H1 (cell line): ENCODE data around the gene SPATS1. TPM values are rescaled to one million over a fixed set of nuclear protein-coding genes. Genes with fewer than 3 reads are reported as not detected.

Experiments used
- CTCF ChIA-PET: fragments of 300-600 bp; sonication (Branson Sonifier 250); formaldehyde crosslinking; loops from one replicate; lab custom pipeline; 2021; ENCODE audit not compliant: partially characterized antibody; lab: Charles Lee
- POLR2A ChIA-PET: fragments of 300-600 bp; sonication (Branson Sonifier 250); formaldehyde crosslinking; loops from one replicate; lab custom pipeline; 2021; ENCODE audit warnings: inconsistent platforms; ENCODE audit not compliant: partially characterized antibody; lab: Charles Lee
- DNase-seq, 2 experiments: peaks; one replicate each; pipeline versions ENCODE4 v3.0.0 to v3.0.0-alpha.2; 2010 to 2022; ENCODE audit warnings: low spot score in 2 of 2, low read depth in 1 of 2, mixed read lengths in 1 of 2
- FAIRE-seq: peaks from 2 replicates; lab custom pipeline; 2011; peaks lifted over from hg19 to GRCh38; lab: Jason Lieb, UNC
- H2AFZ ChIP-seq: 2 replicates; pipeline ENCODE4 v1.8.1; 2012; ENCODE audit warnings: low read length, inconsistent platforms
- H2AK5ac ChIP-seq: 2 replicates; pipeline ENCODE4 v1.6.1; 2013; ENCODE audit warnings: low read depth, low read length
- H2BK120ac ChIP-seq: replicated peaks from 2 replicates; pipeline ENCODE3; 2013; ENCODE audit warnings: low read depth, low read length, inconsistent platforms
- H2BK12ac ChIP-seq: 2 replicates; pipeline ENCODE4 v1.6.1; 2013; ENCODE audit warnings: low read depth, low read length
- H2BK15ac ChIP-seq: 2 replicates; pipeline ENCODE4 v1.6.1; 2013; ENCODE audit warnings: low read length
- H2BK20ac ChIP-seq: 2 replicates; pipeline ENCODE4 v1.6.1; 2013; ENCODE audit warnings: low read length
- H2BK5ac ChIP-seq: 2 replicates; pipeline ENCODE4 v1.6.1; 2013; ENCODE audit warnings: low read depth, low read length
- H3K14ac ChIP-seq: 2 replicates; pipeline ENCODE4 v1.6.1; 2013; ENCODE audit warnings: inconsistent platforms; ENCODE audit not compliant: insufficient read length
- H3K18ac ChIP-seq: 2 replicates; pipeline ENCODE4 v1.6.1; 2013; ENCODE audit warnings: low read length; ENCODE audit errors: extremely low read depth
- H3K23ac ChIP-seq: 2 replicates; pipeline ENCODE4 v1.6.1; 2013; ENCODE audit warnings: inconsistent platforms; ENCODE audit not compliant: insufficient read length
- H3K23me2 ChIP-seq: 2 replicates; pipeline ENCODE4 v1.6.1; 2013; ENCODE audit warnings: low read depth, low read length
- H3K27ac ChIP-seq: 2 replicates; pipeline ENCODE4 v1.6.1; 2011; ENCODE audit warnings: low read depth, low read length, inconsistent platforms
- H3K27me3 ChIP-seq, 4 experiments: replicated peaks in 1 of 4; 1 replicate in 1 of 4; 2 replicates in 3 of 4; pipeline versions ENCODE4 v1.6.1 to v1.8.1; 2011 to 2013; ENCODE audit warnings: low read length in 3 of 4, mild to moderate bottlenecking in 3 of 4, inconsistent platforms in 2 of 4, mixed read lengths in 2 of 4, moderate library complexity in 1 of 4; ENCODE audit not compliant: control insufficient read depth in 3 of 4, insufficient read depth in 3 of 4; ENCODE audit errors: extremely low read depth in 1 of 4
- H3K36me3 ChIP-seq, 4 experiments: 2 replicates each; pipeline versions ENCODE4 v1.6.1 to v1.8.1; 2011 to 2013; ENCODE audit warnings: mild to moderate bottlenecking in 4 of 4, low read length in 3 of 4, moderate library complexity in 2 of 4, control low read depth in 1 of 4, inconsistent platforms in 1 of 4; ENCODE audit not compliant: insufficient read depth in 4 of 4, control insufficient read depth in 2 of 4
- H3K4ac ChIP-seq: replicated peaks from 2 replicates; pipeline ENCODE3; 2013; ENCODE audit warnings: low read length, low read depth, mixed read lengths, inconsistent platforms; ENCODE audit not compliant: insufficient read length
- H3K4me1 ChIP-seq, 4 experiments: replicated peaks in 1 of 4; 1 replicate in 1 of 4; 2 replicates in 3 of 4; pipeline versions ENCODE4 v1.6.1 to v1.8.1; 2011 to 2013; ENCODE audit warnings: low read length in 3 of 4, inconsistent platforms in 2 of 4, mixed read lengths in 1 of 4; ENCODE audit not compliant: insufficient read depth in 4 of 4, control insufficient read depth in 3 of 4
- H3K4me2 ChIP-seq, 2 experiments: 2 replicates each; pipeline versions ENCODE4 v1.6.1 to v1.8.1; 2011 to 2013; ENCODE audit warnings: low read depth in 2 of 2, low read length in 2 of 2, control low read depth in 1 of 2, inconsistent platforms in 1 of 2, mild to moderate bottlenecking in 1 of 2; ENCODE audit not compliant: insufficient read depth in 1 of 2
- H3K4me3 ChIP-seq, 4 experiments: fragments of 200-600, 300-600 bp in 1 of 4; sonication (generic), shearing (Covaris generic), sonication (Bioruptor Twin) in 1 of 4; 2 replicates each; pipeline versions ENCODE4 v1.5.1 to v1.8.1; 2011 to 2016; ENCODE audit warnings: low read length in 4 of 4, low read depth in 3 of 4, control low read depth in 2 of 4, inconsistent platforms in 2 of 4, mild to moderate bottlenecking in 2 of 4, mixed read lengths in 1 of 4, moderate library complexity in 1 of 4; ENCODE audit not compliant: insufficient read depth in 2 of 4; ENCODE audit errors: extremely low read depth in 1 of 4
- H3K56ac ChIP-seq: replicated peaks from 2 replicates; pipeline ENCODE3; 2013; ENCODE audit warnings: low read depth, mild to moderate bottlenecking, mixed read lengths, low read length, inconsistent platforms; ENCODE audit not compliant: insufficient read length
- H3K79me1 ChIP-seq: 2 replicates; pipeline ENCODE4 v1.6.1; 2013; ENCODE audit warnings: low read depth, low read length, control low read depth
- H3K79me2 ChIP-seq, 2 experiments: 2 replicates each; pipeline versions ENCODE4 v1.6.1 to v1.8.1; 2012 to 2013; ENCODE audit warnings: low read length in 2 of 2, mild to moderate bottlenecking in 2 of 2, inconsistent platforms in 1 of 2; ENCODE audit not compliant: insufficient read depth in 2 of 2, control insufficient read depth in 1 of 2
- H3K9ac ChIP-seq, 4 experiments: replicated peaks in 1 of 4; 1 replicate in 1 of 4; 2 replicates in 3 of 4; pipeline versions ENCODE4 v1.6.1 to v1.8.1; 2011 to 2013; ENCODE audit warnings: low read depth in 3 of 4, low read length in 3 of 4, control low read depth in 2 of 4, mild to moderate bottlenecking in 2 of 4, moderate library complexity in 2 of 4, inconsistent platforms in 1 of 4; ENCODE audit errors: extremely low read depth in 1 of 4
- H3K9me3 ChIP-seq, 2 experiments: 2 replicates each; pipeline versions ENCODE4 v1.6.1 to v1.8.1; 2012 to 2013; ENCODE audit warnings: mild to moderate bottlenecking in 2 of 2, moderate library complexity in 2 of 2, control low read depth in 1 of 2, inconsistent platforms in 1 of 2, low read depth in 1 of 2, low read length in 1 of 2, mixed read lengths in 1 of 2; ENCODE audit not compliant: insufficient read depth in 2 of 2
- H4K20me1 ChIP-seq, 2 experiments: replicated peaks in 1 of 2; 2 replicates each; pipeline versions ENCODE3 to v1.8.1; 2011 to 2013; ENCODE audit warnings: inconsistent platforms in 2 of 2, low read length in 2 of 2, mild to moderate bottlenecking in 1 of 2; ENCODE audit not compliant: insufficient read depth in 2 of 2, control insufficient read depth in 1 of 2
- H4K5ac ChIP-seq: 2 replicates; pipeline ENCODE4 v1.6.1; 2013; ENCODE audit warnings: low read length, low read depth, mixed read lengths, inconsistent platforms; ENCODE audit not compliant: insufficient read length
- H4K8ac ChIP-seq: 2 replicates; pipeline ENCODE4 v1.8.0; 2013; ENCODE audit warnings: mild to moderate bottlenecking, moderate library complexity, low read length, inconsistent platforms; ENCODE audit not compliant: insufficient read depth; ENCODE audit errors: extremely low read depth
- H4K91ac ChIP-seq: replicated peaks from 2 replicates; pipeline ENCODE3; 2013; ENCODE audit warnings: low read length, mixed read lengths, inconsistent platforms; ENCODE audit not compliant: insufficient read length
- ATF3 ChIP-seq: IDR thresholded peaks from 2 replicates; pipeline ENCODE4 v1.6.1; 2011; ENCODE audit warnings: low read depth, mild to moderate bottlenecking, low read length; ENCODE audit not compliant: insufficient read depth
- CEBPB ChIP-seq: IDR thresholded peaks from 2 replicates; pipeline ENCODE4 v1.6.1; 2012; ENCODE audit warnings: low read depth, low read length
- CTCF ChIP-seq, 3 experiments: IDR thresholded peaks; 1 replicate in 2 of 3; 2 replicates in 1 of 3; pipeline versions ENCODE4 v1.5.1 to v1.6.1; 2011; ENCODE audit warnings: low read length in 3 of 3, mild to moderate bottlenecking in 3 of 3, inconsistent platforms in 2 of 3, low read depth in 1 of 3, moderate library complexity in 1 of 3; ENCODE audit not compliant: insufficient read depth in 1 of 3; ENCODE audit errors: control extremely low read depth in 1 of 3
- NRF1 ChIP-seq: IDR thresholded peaks from 2 replicates; pipeline ENCODE4 v1.6.1; 2011; ENCODE audit warnings: mild to moderate bottlenecking, low read depth, low read length, improper control_type of control experiment
- PHF8 ChIP-seq: fragments of 200-600 bp; sonication (generic); conservative IDR thresholded peaks from 2 replicates; pipeline ENCODE4 v1.7.1; 2012; ENCODE audit warnings: low read depth, mild to moderate bottlenecking, inconsistent platforms, low read length, moderate library complexity
- POLR2A ChIP-seq, 2 experiments: IDR thresholded peaks; 1 replicate in 1 of 2; 2 replicates in 1 of 2; pipeline ENCODE4 v1.6.1; 2011; ENCODE audit warnings: low read depth in 2 of 2, low read length in 2 of 2, mild to moderate bottlenecking in 2 of 2; ENCODE audit errors: control extremely low read depth in 1 of 2
- POU5F1 ChIP-seq: IDR thresholded peaks from 2 replicates; pipeline ENCODE4 v1.6.1; 2011; ENCODE audit warnings: low read depth, mild to moderate bottlenecking, low read length, moderate library complexity
- RNF2 ChIP-seq: fragments of 200-900, 300-1000 bp; sonication (generic); IDR thresholded peaks from 2 replicates; pipeline ENCODE4 v1.7.1; 2016; ENCODE audit warnings: borderline replicate concordance, low read depth, mild to moderate bottlenecking, antibody characterized with exemption, low read length; ENCODE audit not compliant: poor library complexity, severe bottlenecking; ENCODE audit errors: missing control alignments
- SIX5 ChIP-seq: IDR thresholded peaks from 2 replicates; pipeline ENCODE4 v1.6.1; 2011; ENCODE audit warnings: mild to moderate bottlenecking, low read depth, low read length
- SRF ChIP-seq: IDR thresholded peaks from 2 replicates; pipeline ENCODE4 v1.6.1; 2011; ENCODE audit warnings: mild to moderate bottlenecking, low read depth, low read length, moderate library complexity
- YY1 ChIP-seq: IDR thresholded peaks from 2 replicates; pipeline ENCODE4 v1.6.1; 2011; ENCODE audit warnings: low read depth, mild to moderate bottlenecking, low read length
- WGBS, 2 experiments: shearing (Covaris generic) in 1 of 2; methylation state at CpG; one replicate each; pipeline versions ENCODE4 v1.1.6 to v1.1.7; 2013 to 2015; ENCODE audit warnings: low lambda C conversion rate in 2 of 2, mixed read lengths in 2 of 2, inconsistent platforms in 1 of 2, low coverage in 1 of 2, missing lambda C conversion rate in 1 of 2; ENCODE audit not compliant: insufficient replicate concordance in 2 of 2, insufficient coverage in 1 of 2, insufficient read length in 1 of 2; ENCODE audit errors: extremely low coverage in 1 of 2, missing lambda C conversion rate in 1 of 2; 5-methylcytosine and 5-hydroxymethylcytosine counted together
- polyA plus RNA-seq, 7 experiments: library from polyadenylated mRNA; depleted of rRNA in 3 of 7; stranded (reverse) in 5 of 7; unstranded in 2 of 7; fragments of >200 nt in 5 of 7; fragments of 200-250 nt in 2 of 7; gene quantifications; 1 replicate in 5 of 7; 2 replicates in 1 of 7; 4 replicates in 1 of 7; pipeline versions ENCODE4 v1.2.1 to v1.2.3, GENCODE V29; 2011 to 2013; ENCODE audit warnings: missing spikeins in 2 of 7, mixed read lengths in 2 of 7
- total RNA-seq: library from RNA; stranded (reverse); fragmentation: NEBNext Ultra II Directional; extraction: Animal tissue kit (Norgen Biotek cat#: 25700); gene quantifications from 2 replicates; pipeline ENCODE4 v1.2.1, GENCODE V29; 2021

The SPATS1 gene
- total and polyA plus RNA-seq, 2 of the 8 experiments (the other 6 are each of a cell fraction or from before 2014, with no cell fraction given), result not detected

- Histone ChIP-seq H3K9ac (no peak overlapping the region), H4K20me1 (no peaks in the 10 kb centered on the region), H4K5ac (no peak overlapping the region), H3K27ac (no peak overlapping the region), H2BK120ac (no peak overlapping the region), H3K4me2 (no peak overlapping the region), H3K9me3 (no peaks in the 10 kb centered on the region), H3K79me1 (no peaks in the 10 kb centered on the region), H3K23me2 (no peaks in the 10 kb centered on the region), H3K79me2 (no peaks in the 10 kb centered on the region), H2BK5ac (no peak overlapping the region), H3K18ac (no peak overlapping the region), H4K8ac (no peak overlapping the region), H3K36me3 (no peaks in the 10 kb centered on the region), H3K56ac (no peak overlapping the region), H2BK12ac (no peak overlapping the region), H2AK5ac (no peak overlapping the region), H2AFZ (no peak overlapping the region), H3K27me3 (no peaks in the 10 kb centered on the region), H2BK20ac (no peak overlapping the region), H3K4ac (no peak overlapping the region), H4K91ac (no peak overlapping the region), H3K4me3 (no peak overlapping the region), H2BK15ac (no peak overlapping the region), H3K14ac (no peak overlapping the region), H3K23ac (no peak overlapping the region), H3K4me1 (peaks cover 0 to 9% (median 3%) of the 10 kb centered on the region in 4 experiments; a peak in 4 of 7 replicates)
- 92% methylated on average over 4 of the region's 4 CpGs; no CpG with 5 or more reads in 1 of the 2 experiments for WGBS, 2 experiments
- DNase-seq (no peak), FAIRE-seq (no peak)
- POLR2A ChIA-PET, result interaction anchor here (1.1 kb wide), 1 partner anchor 105 kb away, joined by 3 read pairs; the partner anchor contains the start of gene HSP90AB1
- CTCF ChIA-PET, result interaction anchor here (0.8 to 1.1 kb wide), 2 partner anchors 8 to 14 kb away, joined by 3 read pairs; no protein-coding TSS in a partner anchor
- TF ChIP-seq POLR2A (IDR thresholded peaks at IDR 0.05; ENCODE audit: control extremely low read depth in 1 of 2, low read depth in 2 of 2, low read length in 2 of 2), result no peak
- no peak for TF ChIP-seq PHF8
- no peak for TF ChIP-seq CEBPB
- no peak for TF ChIP-seq YY1
- no peak for TF ChIP-seq RNF2
- no peak for TF ChIP-seq CTCF (IDR thresholded peaks at IDR 0.05; ENCODE audit: control extremely low read depth in 1 of 3, insufficient read depth in 1 of 3, low read depth in 1 of 3, low read length in 3 of 3)
- TF ChIP-seq SIX5, result no peak
- TF ChIP-seq ATF3, result no peak
- TF ChIP-seq POU5F1, result no peak
- no peak for TF ChIP-seq NRF1
- TF ChIP-seq SRF, result no peak
Measured at GRCh38 chr6:44352259-44352658, 9.8 kb downstream of the SPATS1 start.
